Measurements from ENCODE around the gene AP1S3.
A peak's percentile ranks its signal among the peaks of the same experiment; 100 is the strongest.
"Not testable (repeated sequence)": the region's sequence is repeated elsewhere in the genome, so short reads cannot be mapped to it uniquely, and the experiment has no call there.

Gene AP1S3
- 1.7 to 2.0 reads per million in 2 donors for total RNA-seq

- peak; percentile 61 for DNase-seq
Measured at GRCh38 chr2:223837287-223838061, at the start of gene AP1S3. Gene AP1S3, minus strand, starts transcription at chr2:223837582. Its CDS starts 132 bp downstream, at chr2:223837450.

GRCh38 chr2:223887127-223887526 lies 49.7 kb upstream of the AP1S3 start:
- no peak for DNase-seq

- DNase-seq = no peak
Measured at GRCh38 chr2:223886726-223887125, 49.3 kb upstream of the AP1S3 start.

GRCh38 chr2:223884399-223884798 lies 47.0 kb upstream of the AP1S3 start:
- DNase-seq = no peak

- no peak for DNase-seq
Measured at GRCh38 chr2:223882715-223883114, 45.3 kb upstream of the AP1S3 start.

GRCh38 chr2:223880796-223881195 lies 43.4 kb upstream of the AP1S3 start:
- no peak for DNase-seq

- DNase-seq = no peak
Measured at GRCh38 chr2:223877721-223878410, 40.5 kb upstream of the AP1S3 start.

- no peak for DNase-seq
Measured at GRCh38 chr2:223873672-223874071, 36.3 kb upstream of the AP1S3 start.

- not testable (repeated sequence) for DNase-seq
Measured at GRCh38 chr2:223872772-223873171, 35.4 kb upstream of the AP1S3 start.

GRCh38 chr2:223871661-223872060 lies 34.3 kb upstream of the AP1S3 start:
- DNase-seq = not testable (repeated sequence)

- no peak for DNase-seq
Measured at GRCh38 chr2:223870840-223871611, 33.6 kb upstream of the AP1S3 start.

- no peak for DNase-seq
Measured at GRCh38 chr2:223868005-223868404, 30.6 kb upstream of the AP1S3 start.

GRCh38 chr2:223865907-223866508 lies 28.6 kb upstream of the AP1S3 start:
- no peak for DNase-seq

GRCh38 chr2:223865124-223865523 lies 27.7 kb upstream of the AP1S3 start:
- DNase-seq = no peak

GRCh38 chr2:223863491-223863890 lies 26.1 kb upstream of the AP1S3 start:
- DNase-seq = no peak

GRCh38 chr2:223860809-223861738 lies 23.7 kb upstream of the AP1S3 start:
- no peak for DNase-seq

- DNase-seq = no peak
Measured at GRCh38 chr2:223859070-223859469, 21.7 kb upstream of the AP1S3 start.

GRCh38 chr2:223856584-223856983 lies 19.2 kb upstream of the AP1S3 start:
- DNase-seq = no peak

GRCh38 chr2:223856021-223856420 lies 18.6 kb upstream of the AP1S3 start:
- DNase-seq = no peak

- DNase-seq = no peak
Measured at GRCh38 chr2:223855426-223855825, 18.0 kb upstream of the AP1S3 start.

- no peak for DNase-seq
Measured at GRCh38 chr2:223854741-223855140, 17.4 kb upstream of the AP1S3 start.

- no peak for DNase-seq
Measured at GRCh38 chr2:223853425-223853837, 16.0 kb upstream of the AP1S3 start.
